Endothelial cell of umbilical vein (primary cell): ENCODE measurements around the gene S100A16. TPM values are rescaled to one million over a fixed set of nuclear protein-coding genes. Genes with fewer than 3 reads are reported as not detected.

ENCODE experiments used
- BruUV-seq: library from RNA; stranded (reverse); fragments of 400-500 nt; replicated peaks from 2 replicates; lab custom pipeline; 2021; lab: Mats Ljungman, UMichigan
- CTCF ChIA-PET: fragments of 300-600, 350-600 bp; sonication (Branson Sonifier 250); formaldehyde crosslinking; loops from one replicate; lab custom pipeline; 2021; ENCODE audit warnings: antibody characterized with exemption, inconsistent platforms; lab: Charles Lee
- POLR2A ChIA-PET: fragments of 300-600, 350-600 bp; sonication (Branson Sonifier 250); formaldehyde crosslinking; loops from one replicate; lab custom pipeline; 2021; ENCODE audit warnings: antibody characterized with exemption, inconsistent platforms; lab: Charles Lee
- DNase-seq: peaks from one replicate; pipeline ENCODE4 v3.0.0-alpha.2; 2011; ENCODE audit warnings: low read depth, low spot score
- FAIRE-seq: peaks from 2 replicates; lab custom pipeline; 2011; peaks lifted over from hg19 to GRCh38; lab: Jason Lieb, UNC
- H2AFZ ChIP-seq: 2 replicates; pipeline ENCODE4 v1.6.0; 2012; ENCODE audit warnings: low read depth, low read length, control low read depth, inconsistent platforms
- H3K27ac ChIP-seq: 2 replicates; pipeline ENCODE4 v1.5.1; 2011; ENCODE audit warnings: low read depth, mild to moderate bottlenecking, control low read depth, low read length, moderate library complexity; ENCODE audit not compliant: insufficient read depth
- H3K27me3 ChIP-seq, 2 experiments: 2 replicates each; pipeline versions ENCODE4 v1.6.0 to v1.6.1; 2011; ENCODE audit warnings: low read length in 2 of 2, mixed read lengths in 1 of 2; ENCODE audit not compliant: control insufficient read depth in 2 of 2, insufficient read depth in 2 of 2
- H3K36me3 ChIP-seq, 2 experiments: 2 replicates in 1 of 2; 3 replicates in 1 of 2; pipeline ENCODE4 v1.5.1; 2011; ENCODE audit warnings: low read length in 2 of 2, mild to moderate bottlenecking in 1 of 2, moderate library complexity in 1 of 2; ENCODE audit not compliant: control insufficient read depth in 2 of 2, insufficient read depth in 2 of 2; ENCODE audit errors: extremely low read depth in 1 of 2
- H3K4me1 ChIP-seq: 3 replicates; pipeline ENCODE4 v1.5.1; 2011; ENCODE audit warnings: mild to moderate bottlenecking, low read length; ENCODE audit not compliant: control insufficient read depth, insufficient read depth; ENCODE audit errors: extremely low read depth
- H3K4me2 ChIP-seq: 2 replicates; pipeline ENCODE4 v1.6.1; 2011; ENCODE audit warnings: low read length, control low read depth, mixed read lengths; ENCODE audit not compliant: insufficient read depth
- H3K4me3 ChIP-seq, 3 experiments: fragments of 200-600 bp in 1 of 3; sonication (generic), shearing (Covaris generic) in 1 of 3; replicated peaks in 1 of 3; 2 replicates each; pipeline ENCODE4 v1.5.1; 2011 to 2016; ENCODE audit warnings: control low read depth in 3 of 3, low read length in 3 of 3, mild to moderate bottlenecking in 2 of 3, inconsistent platforms in 1 of 3, low read depth in 1 of 3, moderate library complexity in 1 of 3; ENCODE audit not compliant: insufficient read depth in 1 of 3
- H3K79me2 ChIP-seq: 2 replicates; pipeline ENCODE4 v1.6.0; 2012; ENCODE audit warnings: low read length, inconsistent platforms; ENCODE audit not compliant: control insufficient read depth, insufficient read depth
- H3K9ac ChIP-seq: replicated peaks from 2 replicates; pipeline ENCODE3; 2011; ENCODE audit warnings: low read length, control low read depth; ENCODE audit not compliant: insufficient read depth; ENCODE audit errors: extremely low read depth
- H3K9me1 ChIP-seq: replicated peaks from 3 replicates; pipeline ENCODE4 v1.6.0; 2011; ENCODE audit warnings: mild to moderate bottlenecking, low read length; ENCODE audit not compliant: control insufficient read depth, insufficient read depth; ENCODE audit errors: extremely low read depth
- H3K9me3 ChIP-seq: replicated peaks from 2 replicates; pipeline ENCODE4 v1.5.1; 2012; ENCODE audit warnings: low read length, inconsistent platforms; ENCODE audit not compliant: control insufficient read depth, insufficient read depth
- H4K20me1 ChIP-seq: replicated peaks from 2 replicates; pipeline ENCODE3; 2011; ENCODE audit warnings: mild to moderate bottlenecking, low read length; ENCODE audit not compliant: control insufficient read depth, insufficient read depth; ENCODE audit errors: extremely low read depth
- EZH2 ChIP-seq: IDR thresholded peaks from 2 replicates; pipeline ENCODE4 v1.6.1; 2012; ENCODE audit warnings: borderline replicate concordance, low read depth, mild to moderate bottlenecking, moderate library complexity, low read length, inconsistent platforms; ENCODE audit not compliant: severe bottlenecking
- FOS ChIP-seq: IDR thresholded peaks from 2 replicates; pipeline ENCODE4 v1.6.1; 2011; ENCODE audit warnings: mild to moderate bottlenecking, low read length, moderate library complexity, borderline replicate concordance; ENCODE audit not compliant: insufficient read depth
- GATA2 ChIP-seq: IDR thresholded peaks from 2 replicates; pipeline ENCODE4 v1.7.0; 2011; ENCODE audit warnings: low read depth, mild to moderate bottlenecking, moderate library complexity, mixed read lengths, low read length; ENCODE audit not compliant: insufficient read length, insufficient read depth
- JUN ChIP-seq: IDR thresholded peaks from 2 replicates; pipeline ENCODE4 v1.6.1; 2011; ENCODE audit warnings: borderline replicate concordance, low read depth; ENCODE audit not compliant: insufficient read length, insufficient read depth
- MYC ChIP-seq: IDR thresholded peaks from one replicate; pipeline ENCODE4 v1.6.1; 2011; ENCODE audit warnings: mild to moderate bottlenecking, low read depth, low read length
- POLR2A ChIP-seq: IDR thresholded peaks from 2 replicates; pipeline ENCODE4 v1.6.1; 2012; ENCODE audit warnings: low read depth, mild to moderate bottlenecking, control low read depth, low read length
- POLR2AphosphoS5 ChIP-seq: IDR thresholded peaks from 2 replicates; pipeline ENCODE4 v1.6.1; 2012; ENCODE audit warnings: low read depth, mild to moderate bottlenecking, control low read depth, low read length, moderate library complexity; ENCODE audit not compliant: insufficient read depth
- dilution Hi-C: fragments of 300-500 bp; cut with MboI; formaldehyde crosslinking; loops from one replicate; pipeline ENCODE4 v1.15.0; 2019; ENCODE audit warnings: low sequenced_read_pairs; ENCODE audit not compliant: extremely low pct_ligation_motif_present
- intact Hi-C: fragments of 100-400 bp; cut with micrococcal nuclease; formaldehyde crosslinking; loops from one replicate; pipeline ENCODE4 v1.10.0; 2022
- polyA plus RNA-seq, 4 experiments: library from polyadenylated mRNA; depleted of rRNA in 3 of 4; stranded (reverse) in 3 of 4; unstranded in 1 of 4; fragments of >200 nt; gene quantifications; 2 replicates each; pipeline versions ENCODE4 v1.2.1 to v1.2.3, GENCODE V29; 2011 to 2012; ENCODE audit warnings: missing spikeins in 1 of 4
- total RNA-seq: library from RNA; stranded (reverse); gene quantifications from 2 replicates; pipeline ENCODE4 v1.2.3, GENCODE V29; 2021
- TF ChIP-seq, protein P1 (sequence below): IDR thresholded peaks from 2 replicates; pipeline ENCODE4 v1.6.1; 2011; ENCODE audit not compliant: insufficient read depth, insufficient read length
- TF ChIP-seq, protein P2 (sequence below), 2 donors: IDR thresholded peaks; 1 replicate in 1 of 2; 2 replicates in 1 of 2; pipeline ENCODE4 v1.5.1; 2011; ENCODE audit warnings: low read length in 2 of 2, mild to moderate bottlenecking in 2 of 2, moderate library complexity in 2 of 2, control low read depth in 1 of 2, inconsistent platforms in 1 of 2, low read depth in 1 of 2; ENCODE audit not compliant: insufficient read depth in 1 of 2; ENCODE audit errors: extremely low read depth in 1 of 2

The S100A16 gene
- total and polyA plus RNA-seq, 2 donors (not counting 3 experiments of a cell fraction or from before 2014, with no cell fraction given), result 701 to 1,770 TPM

DNA sequence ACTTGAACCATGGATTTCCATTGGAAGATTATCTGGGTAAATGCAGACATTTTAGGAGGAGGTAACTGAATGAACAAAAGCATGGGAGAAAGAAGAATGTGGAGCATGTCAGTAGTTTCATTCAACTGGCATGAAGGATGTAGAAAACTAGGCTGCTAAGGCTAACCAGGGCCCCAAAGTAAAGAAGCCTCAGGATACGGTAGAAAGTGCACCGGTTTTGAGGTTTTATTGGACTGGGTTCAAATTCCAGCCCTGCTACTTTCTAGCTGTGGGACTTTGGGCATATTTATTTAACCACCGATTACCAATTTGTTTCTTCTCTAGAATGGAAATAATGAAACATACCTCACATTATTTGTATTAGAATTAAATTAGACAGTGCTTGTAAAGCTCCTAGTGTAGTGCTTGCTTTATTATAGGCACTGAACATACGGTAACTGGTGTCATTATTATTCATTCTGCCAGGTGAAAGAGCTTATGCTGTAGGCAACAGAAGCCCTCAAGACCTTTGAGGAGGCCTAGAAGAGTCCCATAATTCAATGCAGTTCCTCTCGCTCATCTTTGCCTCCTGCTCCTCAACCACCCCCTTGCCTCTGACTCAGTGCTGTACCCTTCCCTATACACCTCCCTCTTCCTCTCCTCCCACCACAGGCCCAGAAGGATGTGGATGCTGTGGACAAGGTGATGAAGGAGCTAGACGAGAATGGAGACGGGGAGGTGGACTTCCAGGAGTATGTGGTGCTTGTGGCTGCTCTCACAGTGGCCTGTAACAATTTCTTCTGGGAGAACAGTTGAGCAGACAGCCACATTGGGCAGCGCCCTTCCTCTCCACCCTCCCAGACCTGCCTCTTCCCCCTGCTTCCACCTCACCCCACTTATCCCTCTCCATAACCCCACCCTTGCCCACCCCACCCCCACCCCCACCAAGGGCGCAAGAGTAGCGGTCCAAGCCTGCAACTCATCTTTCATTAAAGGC lies 18.4 kb upstream of the S100A16 start:
- H3K9ac ChIP-seq, result no peak overlapping the region
- BruUV-seq, result no TSS peak
- H3K4me1 ChIP-seq, result peaks cover 20% of the 10 kb centered on the region
- DNase-seq, result no peak
- H3K27ac ChIP-seq, result no peak overlapping the region
- H4K20me1 ChIP-seq, result no peaks in the 10 kb centered on the region
- POLR2A ChIA-PET, result interaction anchor here (0.6 kb wide), 2 partner anchors 25 to 134 kb away, joined by 4 to 6 read pairs; no protein-coding TSS in a partner anchor
- no peaks in the 10 kb centered on the region for H3K9me1 ChIP-seq
- H3K36me3 ChIP-seq, result no peaks in the 10 kb centered on the region
- no peaks in the 10 kb centered on the region for H3K9me3 ChIP-seq
- intact Hi-C loops (loop anchor here (5.0 kb wide), 1 partner anchor 41 kb away; the partner anchor contains the start of gene ILF2), dilution Hi-C loops (no loop called here)
- no peaks in the 10 kb centered on the region for H3K27me3 ChIP-seq
- H3K4me3 ChIP-seq, result no peak overlapping the region
- no peak overlapping the region for H3K4me2 ChIP-seq
- FAIRE-seq, result no peak
- TF ChIP-seq POLR2AphosphoS5, result no peak
- TF ChIP-seq, protein P1, sequence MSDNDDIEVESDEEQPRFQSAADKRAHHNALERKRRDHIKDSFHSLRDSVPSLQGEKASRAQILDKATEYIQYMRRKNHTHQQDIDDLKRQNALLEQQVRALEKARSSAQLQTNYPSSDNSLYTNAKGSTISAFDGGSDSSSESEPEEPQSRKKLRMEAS, result no peak
- no peak for TF ChIP-seq MYC
- no peak for TF ChIP-seq EZH2
- no peak for TF ChIP-seq JUN
- no peak for TF ChIP-seq FOS
- no peak for TF ChIP-seq GATA2
- no peak for TF ChIP-seq POLR2A
- TF ChIP-seq, protein P2, sequence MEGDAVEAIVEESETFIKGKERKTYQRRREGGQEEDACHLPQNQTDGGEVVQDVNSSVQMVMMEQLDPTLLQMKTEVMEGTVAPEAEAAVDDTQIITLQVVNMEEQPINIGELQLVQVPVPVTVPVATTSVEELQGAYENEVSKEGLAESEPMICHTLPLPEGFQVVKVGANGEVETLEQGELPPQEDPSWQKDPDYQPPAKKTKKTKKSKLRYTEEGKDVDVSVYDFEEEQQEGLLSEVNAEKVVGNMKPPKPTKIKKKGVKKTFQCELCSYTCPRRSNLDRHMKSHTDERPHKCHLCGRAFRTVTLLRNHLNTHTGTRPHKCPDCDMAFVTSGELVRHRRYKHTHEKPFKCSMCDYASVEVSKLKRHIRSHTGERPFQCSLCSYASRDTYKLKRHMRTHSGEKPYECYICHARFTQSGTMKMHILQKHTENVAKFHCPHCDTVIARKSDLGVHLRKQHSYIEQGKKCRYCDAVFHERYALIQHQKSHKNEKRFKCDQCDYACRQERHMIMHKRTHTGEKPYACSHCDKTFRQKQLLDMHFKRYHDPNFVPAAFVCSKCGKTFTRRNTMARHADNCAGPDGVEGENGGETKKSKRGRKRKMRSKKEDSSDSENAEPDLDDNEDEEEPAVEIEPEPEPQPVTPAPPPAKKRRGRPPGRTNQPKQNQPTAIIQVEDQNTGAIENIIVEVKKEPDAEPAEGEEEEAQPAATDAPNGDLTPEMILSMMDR (IDR thresholded peaks at IDR 0.05; ENCODE audit: extremely low read depth in 1 of 2, insufficient read depth in 1 of 2, low read depth in 1 of 2, low read length in 2 of 2), result no peak
- H2AFZ ChIP-seq, result no peak overlapping the region
- H3K79me2 ChIP-seq, result peaks cover 27% of the 10 kb centered on the region
- CTCF ChIA-PET, result interaction anchor here (1.0 to 7.8 kb wide), 3 partner anchors 16 to 60 kb away, joined by 4 to 145 read pairs (median 4); partner anchors contain the start of gene S100A14
